SK-N-SH treated with all-trans-retinoic acid at 6 μM for 48 hours (cell line): ENCODE measurements around the gene SNRNP48.

Experiments
- ATAC-seq: fragments of 200-7000 bp; cut with Tn5 transposase; 3 replicates; pipeline ENCODE4 v1.9.1; 2020; ENCODE audit warnings: mild to moderate bottlenecking, moderate library complexity
- ARNTL ChIP-seq: fragments of 450-650 bp; formaldehyde crosslinking; IDR thresholded peaks from 2 replicates; pipeline ENCODE4 v1.5.0; 2020; ENCODE audit warnings: low read depth, mild to moderate bottlenecking, moderate library complexity, borderline replicate concordance
- BACH2 ChIP-seq: fragments of 250-450 bp; sonication (Bioruptor Pico); IDR thresholded peaks from 2 replicates; pipeline ENCODE4 v1.9.0; 2021; ENCODE audit warnings: mild to moderate bottlenecking, borderline replicate concordance
- CREB5 ChIP-seq: fragments of 250-450 bp; sonication (Bioruptor Pico); IDR thresholded peaks from 2 replicates; pipeline ENCODE4 v1.5.1; 2020; ENCODE audit warnings: low read depth, mild to moderate bottlenecking, moderate library complexity
- CSDC2 ChIP-seq: fragments of 250-450 bp; sonication (Bioruptor Pico); IDR thresholded peaks from 2 replicates; pipeline ENCODE4 v1.5.0; 2020; ENCODE audit warnings: mild to moderate bottlenecking, moderate library complexity
- CSRNP3 ChIP-seq: fragments of 250-450 bp; sonication (Bioruptor Pico); IDR thresholded peaks from 2 replicates; pipeline ENCODE4 v1.5.1; 2021; ENCODE audit warnings: mild to moderate bottlenecking, moderate library complexity
- ESRRG ChIP-seq: fragments of 250-450 bp; sonication (Bioruptor Pico); IDR thresholded peaks from 2 replicates; pipeline ENCODE4 v1.6.1; 2021; ENCODE audit warnings: mild to moderate bottlenecking
- GLIS3 ChIP-seq: fragments of 250-450 bp; sonication (Bioruptor Pico); IDR thresholded peaks from 2 replicates; pipeline ENCODE4 v1.5.0; 2020; ENCODE audit warnings: mild to moderate bottlenecking, moderate library complexity
- ISL1 ChIP-seq: fragments of 250-450 bp; sonication (Bioruptor Pico); IDR thresholded peaks from 2 replicates; pipeline ENCODE4 v2.1.2; 2022; ENCODE audit warnings: mild to moderate bottlenecking, moderate library complexity
- OSR1 ChIP-seq: fragments of 250-450 bp; sonication (Bioruptor Pico); IDR thresholded peaks from 2 replicates; pipeline ENCODE4 v1.8.0; 2022; ENCODE audit warnings: moderate library complexity, mild to moderate bottlenecking, inconsistent platforms
- PATZ1 ChIP-seq: fragments of 250-450 bp; sonication (Bioruptor Pico); IDR thresholded peaks from 2 replicates; pipeline ENCODE4 v1.8.0; 2020; ENCODE audit warnings: mild to moderate bottlenecking, moderate library complexity, borderline replicate concordance
- POU6F1 ChIP-seq: fragments of 250-450 bp; sonication (Bioruptor Pico); IDR thresholded peaks from 2 replicates; pipeline ENCODE4 v1.8.0; 2021; ENCODE audit warnings: low read depth, mild to moderate bottlenecking, moderate library complexity, borderline replicate concordance
- PPARA ChIP-seq: fragments of 250-450 bp; sonication (Bioruptor Pico); IDR thresholded peaks from 2 replicates; pipeline ENCODE4 v1.5.0; 2020; ENCODE audit warnings: mild to moderate bottlenecking, borderline replicate concordance
- RARB ChIP-seq: fragments of 250-450 bp; sonication (Bioruptor Pico); IDR thresholded peaks from 2 replicates; pipeline ENCODE4 v1.8.0; 2021; ENCODE audit warnings: mild to moderate bottlenecking, moderate library complexity
- SNAI2 ChIP-seq: fragments of 250-450 bp; sonication (Bioruptor Pico); IDR thresholded peaks from 2 replicates; pipeline ENCODE4 v1.5.0; 2020; ENCODE audit warnings: mild to moderate bottlenecking, moderate library complexity
- TCF4 ChIP-seq: fragments of 250-450 bp; sonication (Bioruptor Pico); IDR thresholded peaks from 2 replicates; pipeline ENCODE4 v1.8.0; 2021; ENCODE audit warnings: mild to moderate bottlenecking, moderate library complexity, borderline replicate concordance
- TOX ChIP-seq: fragments of 250-450 bp; sonication (Bioruptor Pico); IDR thresholded peaks from 2 replicates; pipeline ENCODE4 v1.8.0; 2021; ENCODE audit warnings: mild to moderate bottlenecking, moderate library complexity, borderline replicate concordance
- ZC3H10 ChIP-seq: fragments of 250-450 bp; sonication (Bioruptor Pico); IDR thresholded peaks from 2 replicates; pipeline ENCODE4 v1.5.1; 2021; ENCODE audit warnings: mild to moderate bottlenecking, moderate library complexity
- ZFP3 ChIP-seq: fragments of 250-450 bp; sonication (Bioruptor Pico); IDR thresholded peaks from 2 replicates; pipeline ENCODE4 v1.5.0; 2020; ENCODE audit warnings: mild to moderate bottlenecking, moderate library complexity
- ZFP30 ChIP-seq: fragments of 450-650 bp; formaldehyde crosslinking; IDR thresholded peaks from 2 replicates; pipeline ENCODE4 v1.5.0; 2022; ENCODE audit warnings: mild to moderate bottlenecking, moderate library complexity
- ZNF565 ChIP-seq: fragments of 450-650 bp; formaldehyde crosslinking; conservative IDR thresholded peaks from 2 replicates; pipeline ENCODE4 v1.5.0; 2020; ENCODE audit warnings: low read depth, mild to moderate bottlenecking, moderate library complexity
- ZNF70 ChIP-seq: fragments of 450-650 bp; formaldehyde crosslinking; IDR thresholded peaks from 2 replicates; pipeline ENCODE4 v1.5.0; 2020; ENCODE audit warnings: mild to moderate bottlenecking, moderate library complexity
- ZNF8 ChIP-seq: fragments of 450-650 bp; formaldehyde crosslinking; IDR thresholded peaks from 2 replicates; pipeline ENCODE4 v1.5.0; 2020; ENCODE audit warnings: mild to moderate bottlenecking, moderate library complexity

Gene SNRNP48

GRCh38 chr6:7589949-7590917, at the start of gene SNRNP48:
SNRNP48 (plus strand) TSS chr6:7590198; CDS start chr6:7590258, 60 bp downstream.
- peak; percentile 100 for ATAC-seq
- no peak for TF ChIP-seq GLIS3 (CRISPR knock-in tag)
- TF ChIP-seq ZNF70 (CRISPR knock-in tag) = no peak
- TF ChIP-seq ZNF8 (CRISPR knock-in tag) = no peak
- no peak for TF ChIP-seq POU6F1 (CRISPR knock-in tag)
- no peak for TF ChIP-seq PATZ1 (CRISPR knock-in tag)
- TF ChIP-seq CSDC2 (CRISPR knock-in tag) = no peak
- no peak for TF ChIP-seq BACH2 (CRISPR knock-in tag)
- TF ChIP-seq CSRNP3 = no peak
- TF ChIP-seq RARB (CRISPR knock-in tag) = no peak
- no peak for TF ChIP-seq ESRRG (CRISPR knock-in tag)
- no peak for TF ChIP-seq ARNTL (CRISPR knock-in tag)
- no peak for TF ChIP-seq OSR1 (CRISPR knock-in tag)
- no peak for TF ChIP-seq TOX (CRISPR knock-in tag)
- no peak for TF ChIP-seq TCF4

GRCh38 chr6:7540595-7540994, 49.4 kb upstream of the SNRNP48 start:
- no peak for ATAC-seq
- no peak for TF ChIP-seq ARNTL (CRISPR knock-in tag)
- no peak for TF ChIP-seq CREB5 (CRISPR knock-in tag)
- no peak for TF ChIP-seq SNAI2 (CRISPR knock-in tag)
- no peak for TF ChIP-seq RARB (CRISPR knock-in tag)
- TF ChIP-seq ZNF565 (CRISPR knock-in tag) = no peak
- no peak for TF ChIP-seq BACH2 (CRISPR knock-in tag)
- no peak for TF ChIP-seq ISL1 (CRISPR knock-in tag)
- no peak for TF ChIP-seq ESRRG (CRISPR knock-in tag)
- TF ChIP-seq ZFP3 (CRISPR knock-in tag) = no peak
- no peak for TF ChIP-seq ZFP30 (CRISPR knock-in tag)
- TF ChIP-seq ZNF70 (CRISPR knock-in tag) = no peak
- no peak for TF ChIP-seq TCF4
- TF ChIP-seq ZC3H10 = no peak
- no peak for TF ChIP-seq TOX (CRISPR knock-in tag)
- no peak for TF ChIP-seq PPARA (CRISPR knock-in tag)
- no peak for TF ChIP-seq PATZ1 (CRISPR knock-in tag)
- no peak for TF ChIP-seq GLIS3 (CRISPR knock-in tag)
